Fibroblast of villous mesenchyme (primary cell): ENCODE measurements around the gene SARS2. TPM values are rescaled to one million over a fixed set of nuclear protein-coding genes. Genes with fewer than 3 reads are reported as not detected.

Source experiments
- DNase-seq: peaks from one replicate; pipeline ENCODE4 v3.0.0-alpha.2; 2010; ENCODE audit warnings: low read depth
- H3K4me3 ChIP-seq: 2 replicates; pipeline ENCODE4 v1.5.1; 2011; ENCODE audit warnings: low read depth, mild to moderate bottlenecking, low read length
- total RNA-seq: library from RNA; depleted of rRNA; stranded (reverse); fragments of >200 nt; gene quantifications from 2 replicates; pipeline ENCODE4 v1.2.3, GENCODE V29; 2012
- TF ChIP-seq, protein P1 (sequence below): IDR thresholded peaks from 2 replicates; pipeline ENCODE4 v1.5.1; 2012; ENCODE audit warnings: low read depth, mild to moderate bottlenecking, low read length; ENCODE audit not compliant: insufficient read depth

Gene SARS2
- total RNA-seq, 1 donor, result 19.0 TPM

- TF ChIP-seq, protein P1, sequence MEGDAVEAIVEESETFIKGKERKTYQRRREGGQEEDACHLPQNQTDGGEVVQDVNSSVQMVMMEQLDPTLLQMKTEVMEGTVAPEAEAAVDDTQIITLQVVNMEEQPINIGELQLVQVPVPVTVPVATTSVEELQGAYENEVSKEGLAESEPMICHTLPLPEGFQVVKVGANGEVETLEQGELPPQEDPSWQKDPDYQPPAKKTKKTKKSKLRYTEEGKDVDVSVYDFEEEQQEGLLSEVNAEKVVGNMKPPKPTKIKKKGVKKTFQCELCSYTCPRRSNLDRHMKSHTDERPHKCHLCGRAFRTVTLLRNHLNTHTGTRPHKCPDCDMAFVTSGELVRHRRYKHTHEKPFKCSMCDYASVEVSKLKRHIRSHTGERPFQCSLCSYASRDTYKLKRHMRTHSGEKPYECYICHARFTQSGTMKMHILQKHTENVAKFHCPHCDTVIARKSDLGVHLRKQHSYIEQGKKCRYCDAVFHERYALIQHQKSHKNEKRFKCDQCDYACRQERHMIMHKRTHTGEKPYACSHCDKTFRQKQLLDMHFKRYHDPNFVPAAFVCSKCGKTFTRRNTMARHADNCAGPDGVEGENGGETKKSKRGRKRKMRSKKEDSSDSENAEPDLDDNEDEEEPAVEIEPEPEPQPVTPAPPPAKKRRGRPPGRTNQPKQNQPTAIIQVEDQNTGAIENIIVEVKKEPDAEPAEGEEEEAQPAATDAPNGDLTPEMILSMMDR, result no peak
- DNase-seq, result no peak
- H3K4me3 ChIP-seq, result no peak overlapping the region
These were observed 25.7 kb upstream of the SARS2 start for GRCh38 chr19:38956264-38956663.

DNA sequence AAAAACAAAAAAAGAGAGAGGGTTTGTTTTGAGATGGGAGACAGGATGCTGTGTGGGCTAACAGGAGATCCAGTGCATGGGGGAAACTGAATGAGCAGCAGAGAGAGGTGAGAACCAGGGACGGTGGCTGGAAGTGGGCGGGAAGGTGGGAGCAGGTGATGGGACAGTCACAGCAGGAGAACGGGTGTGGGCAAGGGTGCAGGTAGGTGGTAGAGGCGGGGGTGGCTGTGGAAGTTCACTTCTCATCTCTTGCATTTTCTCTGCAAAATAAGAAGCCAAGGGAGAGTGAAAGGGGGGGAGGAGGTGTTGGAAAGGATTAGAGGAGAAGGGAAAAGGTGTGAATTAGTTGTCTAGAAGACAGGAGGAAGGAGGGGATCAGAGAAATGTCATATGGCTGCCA is 23.1 kb upstream of the SARS2 start:
- TF ChIP-seq, protein P1, result no peak
- H3K4me3 ChIP-seq, result no peak overlapping the region

DNA sequence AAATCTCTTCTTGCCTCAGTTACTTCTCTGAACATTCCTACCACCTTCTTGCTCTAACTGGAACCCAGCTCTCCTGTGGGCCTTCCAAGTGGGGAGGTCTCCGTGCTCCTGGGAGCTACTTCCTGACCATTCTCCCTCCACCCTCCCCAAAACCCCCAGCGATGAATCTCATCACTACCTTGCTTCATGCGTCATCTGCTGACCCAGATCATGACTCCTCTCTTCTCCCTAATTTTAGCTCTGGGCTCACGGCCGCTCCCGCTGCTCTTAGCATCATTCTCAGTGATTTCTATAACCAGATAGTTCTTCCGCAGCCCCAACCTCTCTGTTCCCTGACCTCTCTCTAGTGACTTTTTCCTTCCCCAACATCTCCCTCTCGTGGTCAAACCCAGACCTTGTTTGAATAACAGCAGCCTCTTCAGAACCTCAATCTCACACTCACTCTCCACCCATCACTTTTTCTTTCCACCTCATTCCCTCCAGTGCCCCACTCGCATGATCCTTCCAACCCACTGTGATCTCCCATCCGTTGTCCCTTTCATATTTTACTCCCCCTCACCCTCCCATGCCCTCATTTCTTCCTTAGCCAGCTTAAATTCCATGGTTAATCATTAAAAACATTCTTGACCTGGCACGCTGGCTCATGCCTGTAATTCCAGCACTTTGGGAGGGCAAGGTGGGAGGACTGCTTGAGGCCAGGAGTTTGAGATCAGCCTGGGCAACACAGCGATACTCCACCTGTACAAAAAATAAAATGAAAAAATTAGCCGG is 22.0 kb upstream of the SARS2 start:
- no peak overlapping the region for H3K4me3 ChIP-seq
- no peak for DNase-seq
- TF ChIP-seq, protein P1, result peak; percentile 11

More for the DNA sequence above, 23.1 kb upstream of the SARS2 start:
- DNase-seq, result no peak

GRCh38 chr19:38951187-38951586 is 20.6 kb upstream of the SARS2 start:
- no peak overlapping the region for H3K4me3 ChIP-seq
- TF ChIP-seq, protein P1, result no peak
- DNase-seq, result no peak

GRCh38 chr19:38949580-38950367 is 19.2 kb upstream of the SARS2 start:
- H3K4me3 ChIP-seq, result peak overlapping the region; percentile 43
- TF ChIP-seq, protein P1, result no peak
- peak; percentile 73 for DNase-seq

- H3K4me3 ChIP-seq, result no peak overlapping the region
- TF ChIP-seq, protein P1, result no peak
- DNase-seq, result no peak
These were observed 15.9 kb upstream of the SARS2 start for GRCh38 chr19:38946229-38947010.
